Measurements from ENCODE around the gene GABPB1.

- TF ChIP-seq POLR2A (IDR thresholded peaks at IDR 0.05) = no peak
- TF ChIP-seq, protein P1, sequence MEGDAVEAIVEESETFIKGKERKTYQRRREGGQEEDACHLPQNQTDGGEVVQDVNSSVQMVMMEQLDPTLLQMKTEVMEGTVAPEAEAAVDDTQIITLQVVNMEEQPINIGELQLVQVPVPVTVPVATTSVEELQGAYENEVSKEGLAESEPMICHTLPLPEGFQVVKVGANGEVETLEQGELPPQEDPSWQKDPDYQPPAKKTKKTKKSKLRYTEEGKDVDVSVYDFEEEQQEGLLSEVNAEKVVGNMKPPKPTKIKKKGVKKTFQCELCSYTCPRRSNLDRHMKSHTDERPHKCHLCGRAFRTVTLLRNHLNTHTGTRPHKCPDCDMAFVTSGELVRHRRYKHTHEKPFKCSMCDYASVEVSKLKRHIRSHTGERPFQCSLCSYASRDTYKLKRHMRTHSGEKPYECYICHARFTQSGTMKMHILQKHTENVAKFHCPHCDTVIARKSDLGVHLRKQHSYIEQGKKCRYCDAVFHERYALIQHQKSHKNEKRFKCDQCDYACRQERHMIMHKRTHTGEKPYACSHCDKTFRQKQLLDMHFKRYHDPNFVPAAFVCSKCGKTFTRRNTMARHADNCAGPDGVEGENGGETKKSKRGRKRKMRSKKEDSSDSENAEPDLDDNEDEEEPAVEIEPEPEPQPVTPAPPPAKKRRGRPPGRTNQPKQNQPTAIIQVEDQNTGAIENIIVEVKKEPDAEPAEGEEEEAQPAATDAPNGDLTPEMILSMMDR (IDR thresholded peaks at IDR 0.05 in 4 of 5, conservative IDR thresholded peaks at IDR 0.05 in 1 of 5) = no peak
Observed at GRCh38 chr15:50247819-50248655, 107.0 kb downstream of the GABPB1 start.
